GM13977 (cell line): ENCODE results near the gene KIF12.
A peak's percentile ranks its signal among the peaks of the same experiment; 100 is the strongest.

Source experiments
- DNase-seq: peaks from one replicate; pipeline ENCODE4 v3.0.0; 2012; ENCODE audit warnings: low spot score
- CTCF ChIP-seq: IDR thresholded peaks from 2 replicates; pipeline ENCODE4 v1.5.1; 2012; ENCODE audit warnings: mild to moderate bottlenecking, control low read depth; ENCODE audit not compliant: insufficient read depth; ENCODE audit errors: extremely low read depth, missing control alignments
- in situ Hi-C: fragments of 300-500 bp; cut with MboI; formaldehyde crosslinking; loops from one replicate; pipeline ENCODE4 v1.12.0; 2022; ENCODE audit warnings: low sequenced_read_pairs, low pct_unique_long_range_greater_than_20kb, mixed read lengths, inconsistent platforms; ENCODE audit not compliant: unreplicated experiment

Gene KIF12

DNA sequence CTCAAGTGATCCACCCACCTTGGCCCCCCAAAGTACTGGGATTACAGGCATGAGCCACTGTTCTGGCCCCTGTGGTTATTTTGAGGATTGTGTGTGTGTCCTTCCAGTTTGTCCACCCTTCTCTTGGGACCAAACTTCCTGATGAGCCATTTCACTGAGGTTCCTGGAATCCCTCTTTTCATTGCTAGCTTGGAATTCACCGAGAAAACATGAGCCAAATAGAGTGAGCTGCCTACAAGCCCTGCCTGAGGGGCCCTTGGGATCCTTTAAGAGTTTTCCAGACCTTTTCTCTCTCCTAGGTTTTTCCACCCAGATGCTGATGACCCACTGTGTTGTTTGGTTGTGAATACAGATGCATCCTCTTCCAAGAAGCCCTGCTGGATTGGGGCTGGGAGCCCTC lies 13.2 kb upstream of the KIF12 start:
- no peak for DNase-seq
- TF ChIP-seq CTCF = no peak
- in situ Hi-C loops = loop anchor here (25.0 kb wide), 1 partner anchor 175 kb away; no protein-coding TSS in a partner anchor

DNA sequence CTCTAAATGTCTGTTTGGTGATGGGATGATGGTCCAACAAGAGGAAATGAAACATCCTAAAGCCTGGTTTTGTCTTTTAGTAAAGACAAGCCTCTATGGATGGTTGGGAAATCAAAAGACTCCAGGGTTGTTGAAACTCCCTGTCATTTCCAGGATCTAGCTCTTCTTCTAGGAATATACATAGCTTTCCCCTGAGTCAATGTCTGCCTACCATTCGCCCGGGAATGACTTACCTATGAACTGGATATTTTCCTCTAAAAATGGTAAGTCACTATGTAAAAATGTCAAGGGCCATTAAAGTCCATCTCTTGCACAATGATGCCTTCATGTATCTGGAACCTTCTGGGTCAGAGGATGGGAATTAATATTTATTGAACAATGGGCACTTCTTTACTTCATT lies 11.1 kb upstream of the KIF12 start:
- DNase-seq = no peak
- in situ Hi-C loops = loop anchor here (25.0 kb wide), 1 partner anchor 177 kb away; no protein-coding TSS in a partner anchor
- no peak for TF ChIP-seq CTCF

GRCh38 chr9:114109124-114109523 lies 10.0 kb upstream of the KIF12 start:
- DNase-seq = no peak
- no peak for TF ChIP-seq CTCF

GRCh38 chr9:114108016-114108833 lies 9.1 kb upstream of the KIF12 start:
- peak; percentile 79 for DNase-seq
- in situ Hi-C loops = loop anchor here (25.0 kb wide), 1 partner anchor 179 kb away; no protein-coding TSS in a partner anchor
- peak; percentile 88 for TF ChIP-seq CTCF

More at GRCh38 chr9:114109124-114109523, 10.0 kb upstream of the KIF12 start:
- in situ Hi-C loops = loop anchor here (25.0 kb wide), 1 partner anchor 178 kb away; no protein-coding TSS in a partner anchor

DNA sequence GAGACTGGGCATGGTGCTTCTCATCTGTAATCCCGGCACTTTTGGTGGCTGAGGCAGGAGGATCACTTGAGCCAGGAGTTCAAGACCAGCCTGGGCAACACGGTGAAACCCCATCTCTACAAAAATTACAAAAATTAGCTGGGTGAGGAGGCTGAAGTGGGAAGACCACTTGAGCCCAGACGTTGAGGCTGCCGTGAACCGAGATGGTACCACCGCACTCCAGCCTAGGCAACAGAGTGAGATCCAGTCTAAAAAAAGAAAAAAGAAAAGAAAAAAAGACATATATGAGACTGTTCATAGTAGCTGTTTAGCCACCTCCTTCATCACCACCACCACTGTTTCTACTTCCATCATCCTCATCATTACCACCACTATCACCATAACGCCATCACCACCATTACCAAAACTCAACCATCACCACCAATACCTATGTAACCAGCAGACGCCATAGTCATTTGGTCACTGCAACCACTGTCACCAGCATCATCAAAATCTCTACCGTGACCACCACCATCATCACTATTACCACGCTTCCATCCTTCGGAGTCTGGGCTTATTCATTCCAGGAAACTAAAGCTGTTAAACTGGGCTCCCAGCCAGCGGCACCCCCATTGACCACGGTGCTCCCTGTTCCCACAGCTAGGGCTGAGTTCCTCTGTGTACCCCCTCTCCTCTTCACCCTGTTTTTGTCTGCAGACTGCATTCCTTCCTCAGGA lies 8.4 kb upstream of the KIF12 start:
- in situ Hi-C loops = loop anchor here (25.0 kb wide), 1 partner anchor 180 kb away; no protein-coding TSS in a partner anchor
- DNase-seq = no peak
- TF ChIP-seq CTCF = no peak

- TF ChIP-seq CTCF = no peak
- DNase-seq = no peak
- in situ Hi-C loops = loop anchor here (25.0 kb wide), 1 partner anchor 182 kb away; no protein-coding TSS in a partner anchor
These were observed 6.1 kb upstream of the KIF12 start for GRCh38 chr9:114105236-114105635.
